K562 (cell line): ENCODE data around the gene ANXA2. TPM values are rescaled to one million over a fixed set of nuclear protein-coding genes. Genes with fewer than 3 reads are reported as not detected.
"Not testable (repeated sequence)": the region's sequence is repeated elsewhere in the genome, so short reads cannot be mapped to it uniquely, and the experiment has no call there.

ENCODE experiments used
- ATAC-seq: fragments of 200-7000 bp; cut with Tn5 transposase; 3 replicates; pipeline ENCODE4 v1.9.1; 2020; ENCODE audit warnings: moderate library complexity
- BruUV-seq: library from RNA; stranded (reverse); fragments of 400-500 nt; replicated peaks from 2 replicates; lab custom pipeline; 2021; lab: Mats Ljungman, UMichigan
- CTCF ChIA-PET: fragments of 300-600 bp; formaldehyde crosslinking; extraction: SDS; loops from one replicate; lab custom pipeline; 2021; ENCODE audit warnings: low intra/inter-chr PET ratio; lab: Yijun Ruan, JAX
- POLR2A ChIA-PET: fragments of 300-600, 350-650 bp; sonication (Branson Sonifier 250); formaldehyde crosslinking; extraction: SDS; loops from one replicate; lab custom pipeline; 2021; ENCODE audit warnings: antibody characterized with exemption, inconsistent platforms; lab: Yijun Ruan, JAX
- DNase-seq, 4 experiments: peaks; one replicate each; pipeline versions ENCODE4 v3.0.0 to v3.0.0-alpha.2; 2011 to 2018; ENCODE audit warnings: low spot score in 3 of 4, mixed read lengths in 3 of 4; ENCODE audit errors: extremely low read depth in 1 of 4
- FAIRE-seq: peaks from 2 replicates; lab custom pipeline; 2011; peaks lifted over from hg19 to GRCh38; lab: Jason Lieb, UNC
- H2AFZ ChIP-seq: 2 replicates; pipeline ENCODE4 v1.6.0; 2011; ENCODE audit warnings: low read depth, low read length, control low read depth, inconsistent platforms
- H3K27ac ChIP-seq: fragments of 200-600 bp; 3 replicates; pipeline ENCODE4 v1.8.0; 2011; ENCODE audit warnings: low read depth, mild to moderate bottlenecking, control low read depth, inconsistent platforms, low read length, moderate library complexity, mixed read lengths; ENCODE audit errors: extremely low read depth
- H3K27me3 ChIP-seq, 2 experiments: fragments of 300-600 bp in 1 of 2; 2 replicates in 1 of 2; 3 replicates in 1 of 2; pipeline versions ENCODE4 v1.6.0 to v1.8.0; 2011; ENCODE audit warnings: inconsistent platforms in 2 of 2, low read length in 2 of 2, mild to moderate bottlenecking in 1 of 2, mixed read lengths in 1 of 2, moderate library complexity in 1 of 2; ENCODE audit not compliant: control insufficient read depth in 2 of 2, insufficient read depth in 2 of 2
- H3K36me3 ChIP-seq: fragments of 300-600 bp; 3 replicates; pipeline ENCODE4 v1.8.0; 2011; ENCODE audit warnings: mild to moderate bottlenecking, low read length, inconsistent platforms; ENCODE audit not compliant: control insufficient read depth, insufficient read depth
- H3K4me1 ChIP-seq, 2 experiments: fragments of 200-600 bp in 1 of 2; replicated peaks in 1 of 2; 2 replicates in 1 of 2; 3 replicates in 1 of 2; pipeline versions ENCODE4 v1.5.1 to v1.8.0; 2011; ENCODE audit warnings: inconsistent platforms in 2 of 2, low read length in 2 of 2, mild to moderate bottlenecking in 1 of 2, mixed read lengths in 1 of 2, moderate library complexity in 1 of 2; ENCODE audit not compliant: control insufficient read depth in 2 of 2, insufficient read depth in 2 of 2
- H3K4me2 ChIP-seq: 2 replicates; pipeline ENCODE4 v1.6.1; 2011; ENCODE audit warnings: low read length, control low read depth, inconsistent platforms, mixed read lengths; ENCODE audit not compliant: insufficient read depth
- H3K4me3 ChIP-seq: fragments of 200-600 bp; sonication (generic), shearing (Covaris generic); 2 replicates; pipeline ENCODE4 v1.5.1; 2016; ENCODE audit warnings: control low read depth, inconsistent platforms
- H3K79me2 ChIP-seq: fragments of 200-600 bp; 3 replicates; pipeline ENCODE4 v1.8.0; 2011; ENCODE audit warnings: low read length, inconsistent platforms; ENCODE audit not compliant: control insufficient read depth, insufficient read depth
- H3K9ac ChIP-seq, 2 experiments: 2 replicates each; pipeline versions ENCODE4 v1.6.0 to v1.6.1; 2011; ENCODE audit warnings: low read depth in 2 of 2, low read length in 2 of 2, control low read depth in 1 of 2, inconsistent platforms in 1 of 2, mild to moderate bottlenecking in 1 of 2, mixed read lengths in 1 of 2; ENCODE audit not compliant: insufficient read depth in 1 of 2
- H3K9me1 ChIP-seq: one replicate; pipeline ENCODE4 v1.6.0; 2011; ENCODE audit warnings: inconsistent platforms, mild to moderate bottlenecking, low read length, moderate library complexity; ENCODE audit not compliant: control insufficient read depth, insufficient read depth
- H3K9me3 ChIP-seq: replicated peaks from 2 replicates; pipeline ENCODE4 v1.5.1; 2011; ENCODE audit warnings: low read depth, low read length, inconsistent platforms; ENCODE audit not compliant: control insufficient read depth, insufficient read depth
- H4K20me1 ChIP-seq: replicated peaks from 2 replicates; pipeline ENCODE4 v1.6.1; 2011; ENCODE audit warnings: low read length, inconsistent platforms, mixed read lengths; ENCODE audit not compliant: control insufficient read depth, insufficient read depth
- DEAF1 ChIP-seq: fragments of 450-650 bp; formaldehyde crosslinking; IDR thresholded peaks from 2 replicates; pipeline ENCODE4 v1.4.0; 2020; ENCODE audit warnings: mild to moderate bottlenecking, moderate library complexity
- MYC ChIP-seq, 2 experiments: fragments of 250-450 bp in 1 of 2; sonication (Bioruptor Pico) in 1 of 2; IDR thresholded peaks; 2 replicates each; pipeline versions ENCODE4 v1.5.1 to v1.6.1; 2012 to 2021; ENCODE audit warnings: low read depth in 2 of 2, borderline replicate concordance in 1 of 2, improper control_type of control experiment in 1 of 2, low read length in 1 of 2, mild to moderate bottlenecking in 1 of 2, moderate library complexity in 1 of 2
- RAD21 ChIP-seq, 2 experiments: fragments of 250-450 bp in 1 of 2; fragments of 450-650 bp in 1 of 2; sonication (Bioruptor Pico) in 1 of 2; formaldehyde crosslinking in 1 of 2; IDR thresholded peaks in 1 of 2; conservative IDR thresholded peaks in 1 of 2; 2 replicates each; pipeline versions ENCODE4 v1.4.0 to v1.8.0; 2020 to 2022; ENCODE audit warnings: mild to moderate bottlenecking in 2 of 2, moderate library complexity in 1 of 2
- SMC3 ChIP-seq: conservative IDR thresholded peaks from 2 replicates; pipeline ENCODE4 v1.6.1; 2011; ENCODE audit warnings: low read depth, low read length, improper control_type of control experiment; ENCODE audit not compliant: insufficient read depth
- STAG1 ChIP-seq: sonication (generic); formaldehyde crosslinking; IDR thresholded peaks from 2 replicates; pipeline ENCODE4 v1.5.0; 2020; ENCODE audit warnings: missing genetic modification reagents, borderline replicate concordance
- WGBS: fragments of 100-300 bp; shearing (Covaris generic); methylation state at CpG from one replicate; pipeline ENCODE4 v1.1.6; 2016; ENCODE audit warnings: low coverage, mixed read lengths; ENCODE audit not compliant: insufficient coverage; ENCODE audit errors: missing lambda C conversion rate; 5-methylcytosine and 5-hydroxymethylcytosine counted together
- in situ Hi-C: fragments of 300-500 bp; cut with MboI; formaldehyde crosslinking; loops from 4 replicates; pipeline ENCODE4 v1.15.0; 2018; ENCODE audit warnings: inconsistent platforms, mixed read lengths
- intact Hi-C: fragments of 100-400 bp; cut with micrococcal nuclease; formaldehyde crosslinking; loops from 2 replicates; pipeline ENCODE4 v1.14.2; 2022
- polyA plus RNA-seq, 8 experiments: library from polyadenylated mRNA; depleted of rRNA in 4 of 8; stranded (reverse) in 5 of 8; unstranded in 3 of 8; fragments of >200 nt; fragmentation: Nextera tagmentation in 2 of 8; fragmentation: Illumina TruSeq in 1 of 8; extraction: Ambion mirVana in 2 of 8; extraction: Trizol in 1 of 8; gene quantifications; 2 replicates each; pipeline versions ENCODE4 v1.2.1 to v1.2.3, GENCODE V29; 2011 to 2014; ENCODE audit warnings: inconsistent platforms in 1 of 8, missing spikeins in 1 of 8
- total RNA-seq, 7 experiments: library from RNA; depleted of rRNA in 6 of 7; stranded (reverse); fragments of >200 nt in 6 of 7; fragmentation: Illumina TruSeq in 2 of 7; extraction: Trizol in 2 of 7; gene quantifications; 2 replicates each; pipeline versions ENCODE4 v1.2.1 to v1.2.3, GENCODE V29; 2011 to 2021; ENCODE audit warnings: low replicate concordance in 1 of 7
- TF ChIP-seq, protein P1 (sequence below), 2 experiments: fragments of 450-650 bp; formaldehyde crosslinking in 1 of 2; IDR thresholded peaks; 2 replicates each; pipeline versions ENCODE4 v1.4.0 to v1.6.1; 2014 to 2020; ENCODE audit warnings: mild to moderate bottlenecking in 2 of 2, borderline replicate concordance in 1 of 2, low read depth in 1 of 2

The ANXA2 gene
- total and polyA plus RNA-seq, 9 of the 15 experiments (the other 6 are each of a cell fraction or from before 2014, with no cell fraction given): 301 to 1,102 (median 452) TPM

GRCh38 chr15:60362321-60363086 lies 35.3 kb downstream of the ANXA2 start (continued):
- TF ChIP-seq MYC (IDR thresholded peaks at IDR 0.05; ENCODE audit: low read depth, low read length) (0 out of 2 replicates have a peak, but pooled peaks have one; percentile 16), MYC (CRISPR knock-in tag; IDR thresholded peaks at IDR 0.05; ENCODE audit: borderline replicate concordance, low read depth) (no peak)
- TF ChIP-seq, all 486 proteins: peak for 13

DNA sequence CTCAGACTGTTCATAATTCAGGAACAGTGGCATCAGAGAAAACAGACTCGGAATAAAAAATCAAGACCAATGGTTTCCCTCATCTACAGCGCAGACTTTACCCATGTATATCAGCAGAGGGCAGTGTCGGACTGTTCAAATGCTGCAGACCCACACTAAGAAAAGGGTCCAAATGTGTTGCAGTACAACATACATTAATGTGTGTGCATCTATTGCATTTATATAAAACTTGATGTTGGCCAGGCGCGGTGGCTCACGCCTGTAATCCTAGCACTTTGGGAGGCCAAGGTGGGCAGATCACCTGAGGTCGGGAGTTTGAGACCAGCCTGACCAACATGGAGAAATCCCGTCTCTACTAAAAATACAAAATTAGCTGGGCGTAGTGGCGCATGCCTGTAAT lies 38.0 kb downstream of the ANXA2 start:
- H3K79me2 ChIP-seq, H3K27ac ChIP-seq, H3K9me3 ChIP-seq, H4K20me1 ChIP-seq, H2AFZ ChIP-seq, H3K27me3 ChIP-seq, H3K4me1 ChIP-seq, H3K9ac ChIP-seq, H3K4me2 ChIP-seq, H3K9me1 ChIP-seq, POLR2A ChIA-PET, BruUV-seq, H3K4me3 ChIP-seq: not testable (repeated sequence)
- ATAC-seq: peak; percentile 85
- H3K36me3 ChIP-seq: peaks cover 91% of the 10 kb centered on the region
- CTCF ChIA-PET: interaction anchor here (1.0 to 2.5 kb wide), 2 partner anchors 85 to 161 kb away, joined by 4 to 16 read pairs; no protein-coding TSS in a partner anchor
- in situ Hi-C loops (loop anchor here (5.0 kb wide), 1 partner anchor 153 kb away; no protein-coding TSS in a partner anchor), intact Hi-C loops (loop anchor here (1.0 to 5.0 kb wide), 3 partner anchors 85 to 161 kb away; no protein-coding TSS in a partner anchor)
- peak; percentile 27 to 66 (median 36) for DNase-seq
- WGBS: 82% methylated on average over 8 of the region's 10 CpGs
- FAIRE-seq: peak; percentile 88
- TF ChIP-seq RAD21 (CRISPR knock-in tag; conservative IDR thresholded peaks at IDR 0.05 in 1 of 2, IDR thresholded peaks at IDR 0.05 in 1 of 2) (peak; percentile 55 to 84), STAG1 (CRISPR knock-in tag) (peak; percentile 21; the same call in 1 of the 2 replicates), DEAF1 (0 out of 2 replicates have a peak, but pooled peaks have one; percentile 5), SMC3 (peak; percentile 71)
- TF ChIP-seq, protein P1, sequence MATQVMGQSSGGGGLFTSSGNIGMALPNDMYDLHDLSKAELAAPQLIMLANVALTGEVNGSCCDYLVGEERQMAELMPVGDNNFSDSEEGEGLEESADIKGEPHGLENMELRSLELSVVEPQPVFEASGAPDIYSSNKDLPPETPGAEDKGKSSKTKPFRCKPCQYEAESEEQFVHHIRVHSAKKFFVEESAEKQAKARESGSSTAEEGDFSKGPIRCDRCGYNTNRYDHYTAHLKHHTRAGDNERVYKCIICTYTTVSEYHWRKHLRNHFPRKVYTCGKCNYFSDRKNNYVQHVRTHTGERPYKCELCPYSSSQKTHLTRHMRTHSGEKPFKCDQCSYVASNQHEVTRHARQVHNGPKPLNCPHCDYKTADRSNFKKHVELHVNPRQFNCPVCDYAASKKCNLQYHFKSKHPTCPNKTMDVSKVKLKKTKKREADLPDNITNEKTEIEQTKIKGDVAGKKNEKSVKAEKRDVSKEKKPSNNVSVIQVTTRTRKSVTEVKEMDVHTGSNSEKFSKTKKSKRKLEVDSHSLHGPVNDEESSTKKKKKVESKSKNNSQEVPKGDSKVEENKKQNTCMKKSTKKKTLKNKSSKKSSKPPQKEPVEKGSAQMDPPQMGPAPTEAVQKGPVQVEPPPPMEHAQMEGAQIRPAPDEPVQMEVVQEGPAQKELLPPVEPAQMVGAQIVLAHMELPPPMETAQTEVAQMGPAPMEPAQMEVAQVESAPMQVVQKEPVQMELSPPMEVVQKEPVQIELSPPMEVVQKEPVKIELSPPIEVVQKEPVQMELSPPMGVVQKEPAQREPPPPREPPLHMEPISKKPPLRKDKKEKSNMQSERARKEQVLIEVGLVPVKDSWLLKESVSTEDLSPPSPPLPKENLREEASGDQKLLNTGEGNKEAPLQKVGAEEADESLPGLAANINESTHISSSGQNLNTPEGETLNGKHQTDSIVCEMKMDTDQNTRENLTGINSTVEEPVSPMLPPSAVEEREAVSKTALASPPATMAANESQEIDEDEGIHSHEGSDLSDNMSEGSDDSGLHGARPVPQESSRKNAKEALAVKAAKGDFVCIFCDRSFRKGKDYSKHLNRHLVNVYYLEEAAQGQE (IDR thresholded peaks at IDR 0.05; ENCODE audit: borderline replicate concordance): peak; percentile 66
- TF ChIP-seq, protein P1 (CRISPR knock-in tag; IDR thresholded peaks at IDR 0.05; ENCODE audit: low read depth): not testable (repeated sequence)
